Stimulated activated CD8-positive, alpha-beta memory T cell treated with anti-CD3 and anti-CD28 coated beads, Interleukin-7, amount 100 ng/mL, for 1 hour (primary cell): Measurements from ENCODE around the gene C10orf90.
"Not testable (repeated sequence)": the region's sequence is repeated elsewhere in the genome, so short reads cannot be mapped to it uniquely, and the experiment has no call there.

Source experiments
- DNase-seq, 2 donors: peaks; one replicate each; pipeline ENCODE4 v3.0.0-alpha.2; 2020; ENCODE audit warnings: low read depth in 2 of 2

The C10orf90 gene

DNA sequence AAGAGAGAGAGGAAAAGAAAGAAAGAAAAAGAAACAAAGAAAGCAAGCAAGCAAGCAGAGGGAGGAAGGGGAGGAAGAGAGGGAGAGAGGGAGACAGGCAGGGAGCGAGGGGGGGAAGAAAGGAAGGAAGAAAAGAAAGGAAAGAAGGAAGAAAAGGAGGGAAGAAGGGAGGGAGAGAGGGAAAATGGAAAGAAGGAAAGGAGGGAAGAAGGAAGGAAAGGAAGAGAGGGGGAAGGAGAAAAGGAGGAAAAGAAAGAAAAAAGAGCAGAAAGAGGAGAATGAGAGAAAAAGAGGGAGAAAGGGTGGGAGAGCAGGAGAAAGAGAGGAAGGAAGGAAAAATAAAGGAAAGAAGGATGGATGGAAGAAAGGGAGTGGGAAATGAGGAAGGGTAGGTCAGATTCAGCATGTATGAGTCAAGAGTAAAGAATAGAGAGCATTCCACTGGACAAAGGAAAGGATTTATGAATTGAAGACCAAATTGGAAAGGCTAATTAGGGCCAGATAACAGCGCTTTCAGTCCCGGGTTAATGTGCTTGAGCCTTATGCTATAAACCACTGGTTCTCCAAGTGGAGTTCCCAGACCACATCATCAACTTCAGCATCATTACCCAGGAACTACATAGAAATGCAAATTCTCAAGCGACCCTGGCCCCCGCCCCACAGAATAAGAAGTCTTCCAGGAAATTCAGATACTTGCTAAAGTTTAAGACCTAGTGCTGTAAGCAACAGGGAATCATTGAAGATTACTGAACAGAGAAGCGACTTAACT is 85.1 kb downstream of the C10orf90 start:
- no peak for DNase-seq

DNA sequence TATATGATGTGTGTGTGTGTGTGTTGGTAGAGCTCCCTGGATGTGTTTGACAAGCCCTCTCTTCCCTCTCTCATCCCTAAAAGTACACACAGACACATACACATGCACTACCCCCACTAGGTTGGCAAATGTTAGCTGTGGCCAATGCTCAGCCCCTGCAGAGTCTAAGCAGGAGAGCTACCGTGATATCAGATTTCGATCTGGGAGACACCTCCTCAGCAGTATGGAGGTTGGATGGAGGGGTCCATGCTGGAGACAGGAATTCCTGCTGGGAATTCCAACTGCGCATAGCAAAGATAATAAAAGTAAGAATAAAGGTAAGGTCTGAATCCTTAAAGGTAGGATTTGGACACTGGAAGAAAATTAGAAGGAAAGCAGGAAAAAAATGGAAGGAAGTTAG is 85.7 kb downstream of the C10orf90 start:
- DNase-seq, result no peak

DNA sequence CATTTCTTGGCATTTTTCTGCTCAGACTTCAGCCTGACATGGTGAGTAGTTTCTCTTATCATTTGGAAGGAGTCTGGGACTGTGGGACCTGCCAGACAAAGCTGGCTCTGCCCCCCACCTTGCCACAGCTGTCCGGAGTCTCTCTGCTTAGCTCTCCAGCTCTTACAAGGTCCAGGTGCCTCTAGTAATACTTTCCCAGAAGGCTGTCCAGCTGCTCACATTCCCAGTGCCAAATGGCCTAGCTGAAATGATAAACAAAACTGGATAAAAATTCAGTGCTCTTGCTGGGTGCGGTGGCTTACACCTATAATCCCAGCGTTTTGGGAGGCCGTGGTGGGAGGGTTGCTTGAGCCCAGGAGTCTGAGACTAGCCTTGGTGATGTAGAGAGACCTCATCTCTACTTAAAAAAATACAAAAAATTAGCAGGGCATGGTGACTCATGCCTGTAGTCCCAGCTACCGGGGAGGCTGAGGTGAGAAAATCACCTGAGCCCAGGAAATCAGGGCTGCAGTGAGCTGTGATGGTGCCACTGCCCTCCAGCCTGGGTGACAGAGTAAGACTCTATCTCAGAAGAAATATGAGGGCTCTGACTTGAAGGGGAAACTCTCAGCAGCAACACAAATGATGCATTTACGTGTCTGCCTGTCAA is 86.8 kb downstream of the C10orf90 start:
- no peak for DNase-seq

DNA sequence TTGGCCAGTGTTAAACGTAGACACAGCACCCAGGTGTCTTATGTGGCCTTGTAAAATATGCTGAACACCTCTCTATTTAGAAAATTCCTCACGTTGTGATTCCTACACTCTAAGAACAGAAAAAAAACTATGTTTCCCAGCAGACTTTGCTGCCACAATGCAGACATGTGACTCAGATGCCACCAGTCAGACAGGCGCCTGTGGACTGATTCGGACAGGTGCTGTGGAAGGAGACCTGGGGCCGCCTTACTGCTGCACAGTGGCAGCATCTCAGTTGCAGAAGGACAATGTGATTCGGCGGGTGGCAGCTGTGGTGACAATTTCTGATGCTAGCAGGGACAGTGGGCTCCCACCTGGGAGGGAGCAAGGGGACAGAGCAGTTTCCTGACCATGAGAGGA is 88.8 kb downstream of the C10orf90 start:
- DNase-seq, result no peak

DNA sequence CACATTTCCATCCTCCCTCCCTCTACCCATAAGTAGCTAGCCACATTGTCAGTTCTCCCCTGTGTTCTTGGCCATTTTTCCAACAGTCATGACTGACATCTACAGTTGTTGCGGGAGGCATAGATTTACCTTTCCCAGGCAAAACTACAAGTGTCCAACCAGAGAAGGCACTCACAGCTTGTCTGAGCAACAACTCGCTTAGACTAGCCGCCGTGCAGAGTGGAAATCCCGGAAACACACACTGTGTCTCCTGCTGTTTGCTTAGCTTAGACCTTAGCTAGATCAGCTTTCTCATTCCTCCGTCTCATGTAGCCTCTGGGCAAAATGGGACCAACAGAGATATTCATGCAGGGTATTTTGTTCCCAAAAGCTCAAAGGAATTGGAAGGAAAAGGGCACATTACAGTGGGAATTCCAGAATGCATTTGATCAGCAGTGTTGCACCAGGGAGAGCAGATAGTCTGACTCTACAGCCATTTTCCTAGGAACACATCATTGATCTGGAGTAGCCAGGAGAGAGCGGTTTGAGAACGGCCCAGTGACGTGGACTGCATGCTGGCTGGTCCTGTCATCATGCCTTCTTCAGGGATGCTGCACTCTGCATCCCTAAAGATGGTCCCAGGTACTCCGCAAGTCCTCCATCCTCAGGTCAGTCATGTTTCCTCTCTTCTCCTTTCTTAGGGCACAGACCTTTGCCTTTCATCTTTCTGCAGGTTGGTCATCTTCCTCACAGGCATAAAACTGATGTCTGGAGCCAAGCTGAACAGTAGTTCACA is 89.4 kb downstream of the C10orf90 start:
- DNase-seq, result no peak

DNA sequence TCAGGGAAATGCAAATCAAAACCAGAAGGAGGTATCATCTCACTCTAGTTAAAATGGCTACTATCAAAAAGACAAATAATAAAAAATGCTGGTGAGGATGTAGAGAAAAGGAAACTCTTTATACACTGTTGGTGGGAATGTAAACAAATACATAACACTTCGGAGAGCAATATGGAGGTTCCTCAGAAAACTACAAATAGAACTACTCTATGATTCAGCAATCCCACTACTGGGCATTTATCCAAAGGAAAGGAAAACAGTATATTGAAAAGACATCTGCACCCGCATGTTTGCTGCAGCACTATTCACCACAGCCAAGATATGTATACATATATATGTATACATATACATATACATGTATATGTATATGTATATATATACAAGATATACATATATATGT is 94.2 kb downstream of the C10orf90 start:
- DNase-seq, result no peak

DNA sequence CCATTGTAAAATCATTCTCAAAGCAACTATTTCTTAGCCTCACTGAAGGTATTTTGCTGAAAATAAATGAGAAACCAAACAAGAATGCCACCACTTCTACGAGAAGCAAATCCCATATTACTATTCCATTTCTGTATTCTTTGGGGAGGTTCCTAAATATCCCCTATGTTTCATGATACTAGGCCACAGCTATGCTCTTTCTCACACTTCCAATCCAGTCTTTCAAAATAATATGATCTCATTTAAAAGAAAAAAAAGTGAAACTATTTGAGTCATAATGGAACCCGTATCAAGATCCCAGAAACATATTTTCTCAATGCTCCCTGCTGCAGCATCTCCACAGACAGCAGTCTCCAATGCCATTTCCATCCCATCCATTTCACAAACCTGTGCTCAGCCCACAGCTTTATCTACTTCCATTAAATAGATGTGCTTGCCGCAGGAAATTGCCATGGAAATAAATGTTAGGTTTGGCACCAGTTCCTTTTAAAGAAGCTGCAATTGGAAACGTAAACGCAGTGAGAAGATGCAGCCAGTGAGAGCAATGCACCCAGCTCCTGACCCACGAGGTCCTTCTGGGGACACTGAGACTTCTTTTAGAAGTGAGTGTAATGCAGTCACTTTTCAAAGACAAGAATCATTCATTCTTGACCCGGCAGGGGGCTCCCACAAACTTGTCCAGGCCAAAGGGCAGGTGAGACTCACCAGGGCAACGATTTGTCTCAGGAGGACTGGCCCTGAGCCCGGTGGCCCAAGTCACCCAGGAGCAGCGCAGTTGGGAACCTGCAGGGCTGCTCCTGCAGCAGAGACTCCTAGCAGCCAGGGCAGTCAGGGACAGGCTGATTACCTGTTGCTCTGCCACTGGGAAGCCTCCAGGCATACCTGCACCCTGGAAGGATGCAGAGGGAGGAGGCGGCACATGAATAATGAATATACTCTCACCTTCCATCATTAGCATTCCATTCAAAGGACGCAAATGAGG is 99.6 kb downstream of the C10orf90 start:
- DNase-seq, result no peak

DNA sequence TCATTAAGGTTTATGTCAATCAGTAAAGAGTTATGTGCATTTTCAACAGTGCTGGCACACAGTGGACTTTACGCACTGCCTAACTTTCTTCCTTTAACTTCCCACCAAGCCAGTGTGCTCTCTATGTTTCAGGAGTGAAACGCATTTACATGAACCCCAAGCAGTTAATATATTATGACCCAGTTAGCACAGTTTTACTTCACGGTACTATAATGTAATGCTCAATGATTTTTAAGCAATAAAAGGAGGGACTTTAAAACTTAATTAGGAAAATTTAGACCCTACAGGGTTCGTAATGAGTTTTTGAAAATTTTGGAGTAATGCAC is 100.3 kb downstream of the C10orf90 start:
- no peak for DNase-seq

DNA sequence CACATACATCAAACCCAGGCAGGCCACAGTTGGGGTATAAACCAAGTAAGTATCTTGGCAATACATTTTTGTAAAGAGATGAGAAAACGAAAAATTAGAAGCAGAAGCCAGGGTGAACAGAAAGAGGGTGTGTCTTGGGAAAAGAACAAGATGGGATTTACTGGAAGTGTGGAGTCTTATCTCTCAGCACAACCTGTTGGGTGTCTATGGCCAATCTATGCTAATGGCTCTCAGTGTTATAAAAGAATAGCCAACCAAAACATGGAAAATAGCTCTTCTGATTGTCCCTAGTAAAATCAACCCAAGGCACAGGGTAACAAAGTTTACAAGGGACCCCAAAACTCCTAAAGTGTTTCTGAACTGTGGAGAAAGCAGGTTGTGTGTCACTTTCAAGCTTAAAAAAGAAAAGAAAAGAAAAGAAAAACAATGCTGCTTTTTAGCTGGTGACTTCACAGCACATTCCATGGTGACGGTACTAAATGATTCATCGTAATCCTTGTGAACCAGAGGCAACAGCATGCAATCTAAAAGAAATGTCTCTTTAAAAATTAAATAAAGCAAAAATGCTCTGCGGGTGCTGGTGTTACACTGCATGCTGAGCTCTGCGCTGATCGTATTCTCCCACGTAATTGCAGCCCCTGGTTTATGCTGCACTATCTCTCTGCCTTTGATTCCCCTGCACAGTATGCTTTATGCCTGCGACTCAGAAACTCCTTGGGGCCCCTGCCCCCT is 100.8 kb downstream of the C10orf90 start:
- DNase-seq, result no peak

DNA sequence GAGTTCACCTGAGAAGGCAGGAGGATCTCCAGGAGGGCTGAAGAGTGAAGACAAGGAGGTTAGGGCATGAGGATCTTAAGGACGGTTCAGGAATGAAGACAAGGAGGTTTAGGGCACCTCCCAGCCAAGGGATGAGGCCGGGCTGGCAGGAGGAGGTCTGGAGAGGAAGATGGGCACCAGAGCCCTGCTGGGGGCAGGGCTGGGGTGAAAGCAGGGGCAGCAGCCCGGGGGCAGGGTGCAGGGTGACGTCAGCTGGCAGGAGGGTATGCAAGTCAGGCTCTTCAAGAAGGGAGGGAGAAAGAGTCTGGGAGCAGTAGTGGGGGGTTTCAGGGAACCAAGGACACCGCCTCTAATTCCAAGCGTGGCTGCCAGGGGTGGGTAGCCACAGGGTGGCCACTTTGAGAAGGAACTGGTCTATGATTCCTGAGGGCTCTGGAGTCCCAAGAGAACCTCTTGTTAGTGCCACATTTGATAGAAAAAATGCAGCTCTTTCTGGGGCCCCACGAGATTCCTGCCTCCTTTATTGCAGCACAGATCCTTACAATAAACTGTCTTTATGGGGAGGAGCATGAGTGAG is 101.6 kb downstream of the C10orf90 start:
- DNase-seq, result no peak

DNA sequence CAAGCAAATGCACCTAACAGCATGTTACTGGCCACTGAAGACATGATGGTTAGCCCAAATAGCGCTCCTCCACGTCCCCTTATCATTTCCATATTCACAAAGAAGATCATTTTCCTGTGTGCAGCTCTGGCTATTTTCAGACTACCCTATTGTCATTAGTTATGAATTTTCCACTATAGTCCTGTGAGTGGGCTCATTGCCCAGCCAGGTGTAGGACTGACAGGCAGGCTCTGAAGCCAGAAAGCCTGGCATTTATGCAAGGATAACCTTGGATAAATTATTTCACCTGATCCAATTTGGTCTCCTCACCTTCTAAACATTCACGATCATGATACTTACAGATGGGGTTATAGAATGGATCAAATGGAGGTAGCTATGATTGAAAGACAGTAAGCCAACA is 104.6 kb downstream of the C10orf90 start:
- DNase-seq, result no peak

DNA sequence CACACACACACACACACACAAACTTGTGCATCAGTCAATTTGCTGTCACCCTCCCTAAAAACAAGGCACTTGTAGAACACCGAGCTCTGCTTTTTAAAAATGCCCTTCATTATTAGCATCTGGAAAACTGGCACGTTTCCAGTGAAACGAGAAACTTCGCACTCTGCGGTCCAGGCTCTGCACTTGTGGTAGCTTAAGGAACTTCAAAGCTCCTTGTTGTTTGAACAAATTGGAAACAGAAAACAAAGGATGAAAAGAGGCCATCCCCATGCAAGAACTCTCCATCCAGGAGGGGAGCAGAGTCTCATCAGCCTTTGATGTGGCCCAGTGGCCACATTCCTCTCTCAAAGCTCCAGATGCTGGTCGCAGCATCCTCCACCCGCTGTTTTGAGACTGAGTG is 105.1 kb downstream of the C10orf90 start:
- no peak for DNase-seq

DNA sequence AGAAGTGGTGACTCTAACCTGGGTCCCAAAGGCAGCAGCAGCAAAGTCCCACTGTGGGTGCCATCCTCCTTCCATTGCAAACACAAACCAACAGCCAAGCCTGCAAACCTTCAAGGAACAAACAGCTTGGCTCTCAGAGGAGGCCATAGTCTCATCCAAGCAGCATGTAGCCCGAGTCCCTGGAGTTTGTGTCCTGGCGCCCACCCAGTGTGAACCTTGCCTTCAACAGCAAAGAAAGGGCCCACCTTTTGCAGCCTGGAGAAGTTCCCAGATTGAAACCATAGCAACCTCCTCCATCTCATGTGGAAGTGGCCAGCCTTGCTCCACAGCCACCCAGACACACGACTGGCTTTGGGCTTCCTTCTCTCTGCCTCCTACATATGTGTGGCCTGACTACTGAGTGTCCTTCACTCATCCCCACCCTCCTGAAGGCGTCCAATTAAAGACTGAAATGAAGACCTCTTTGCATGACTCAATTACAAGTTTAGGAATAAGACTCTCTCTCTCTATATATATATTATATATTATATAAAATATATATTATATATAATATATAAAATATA is 106.1 kb downstream of the C10orf90 start:
- no peak for DNase-seq

DNA sequence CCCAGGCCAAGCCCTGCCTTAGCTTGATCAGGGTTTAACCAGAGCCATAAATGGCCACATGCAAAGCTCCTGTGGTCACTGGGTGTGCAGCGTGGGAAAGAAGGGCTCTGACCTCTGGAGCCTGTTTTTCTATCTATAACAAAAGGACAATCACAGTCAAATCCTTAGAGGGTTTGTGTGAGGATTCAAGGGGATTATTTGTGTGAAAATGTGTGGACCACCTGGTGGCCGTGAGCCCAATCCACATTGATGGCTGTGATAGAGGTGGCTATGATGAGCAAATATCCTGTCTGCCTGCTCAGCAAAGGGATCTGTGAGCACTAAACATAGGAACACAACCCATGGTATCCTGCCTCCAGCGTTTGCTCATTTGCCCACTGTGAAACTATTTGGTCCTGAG is 107.1 kb downstream of the C10orf90 start:
- DNase-seq, result no peak

DNA sequence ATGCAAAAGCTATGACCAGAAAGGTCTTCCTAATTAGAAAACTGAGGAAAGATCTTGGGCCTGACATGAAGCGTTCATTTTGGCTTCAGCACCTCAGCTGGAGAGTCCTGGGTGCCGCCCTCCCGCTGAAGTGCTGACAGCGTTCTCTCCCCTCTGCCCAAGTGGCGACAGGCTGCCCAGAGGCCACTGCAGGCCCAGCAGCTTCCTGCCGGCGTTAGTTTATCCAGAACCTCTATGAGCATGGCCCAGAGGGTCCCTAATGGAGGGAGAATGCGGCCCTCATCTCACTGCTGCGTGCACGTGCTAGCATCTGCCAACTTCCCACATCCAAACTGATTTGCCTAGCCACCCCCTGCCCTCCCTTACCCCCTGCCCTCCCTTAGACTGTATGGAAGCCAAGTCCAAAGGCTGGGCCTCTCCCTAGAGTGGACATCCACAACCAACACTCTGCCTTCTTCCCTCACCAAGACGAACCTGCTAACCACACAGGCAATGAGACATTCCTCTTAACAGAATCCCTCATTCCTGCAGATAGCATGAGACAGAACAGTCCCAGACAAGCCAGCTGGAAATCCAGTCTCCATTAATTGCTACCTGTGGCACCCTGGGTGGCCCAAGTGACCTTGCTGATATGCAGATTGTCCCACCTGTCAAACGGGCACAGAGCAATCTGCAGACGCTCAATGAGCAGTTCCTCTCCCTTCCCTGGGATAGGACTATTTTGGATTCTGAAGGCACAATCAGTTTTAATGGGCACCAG is 108.4 kb downstream of the C10orf90 start:
- DNase-seq, result no peak

DNA sequence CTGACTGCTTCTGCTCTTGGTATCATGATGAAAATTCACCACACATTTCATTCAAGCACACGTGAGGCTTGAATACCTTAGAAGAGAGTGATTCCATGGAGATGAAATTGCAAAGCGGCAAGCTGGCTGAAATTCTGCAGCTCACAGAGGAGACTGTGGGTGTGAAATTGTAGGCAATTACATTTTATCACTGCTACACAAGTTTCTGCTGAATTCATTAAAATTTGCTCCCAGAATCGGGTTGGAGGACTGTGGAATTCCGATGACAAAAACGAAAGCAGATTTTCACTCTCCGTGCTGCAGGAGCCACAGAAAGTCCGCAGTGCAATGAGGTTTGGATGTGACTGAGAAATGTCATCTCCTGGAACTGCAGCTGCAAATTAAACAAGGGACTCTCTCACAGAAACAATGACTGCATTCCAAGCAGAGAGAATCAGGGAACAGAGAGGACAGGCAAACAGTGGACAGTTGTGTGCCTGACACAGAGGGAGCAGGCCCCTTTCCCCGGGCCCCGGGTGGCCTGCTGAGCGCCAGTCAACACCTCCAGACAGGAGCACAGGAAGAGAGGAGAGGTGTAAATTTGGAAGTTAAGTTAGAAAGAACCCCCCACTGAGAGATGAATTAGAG is 109.1 kb downstream of the C10orf90 start:
- no peak for DNase-seq

DNA sequence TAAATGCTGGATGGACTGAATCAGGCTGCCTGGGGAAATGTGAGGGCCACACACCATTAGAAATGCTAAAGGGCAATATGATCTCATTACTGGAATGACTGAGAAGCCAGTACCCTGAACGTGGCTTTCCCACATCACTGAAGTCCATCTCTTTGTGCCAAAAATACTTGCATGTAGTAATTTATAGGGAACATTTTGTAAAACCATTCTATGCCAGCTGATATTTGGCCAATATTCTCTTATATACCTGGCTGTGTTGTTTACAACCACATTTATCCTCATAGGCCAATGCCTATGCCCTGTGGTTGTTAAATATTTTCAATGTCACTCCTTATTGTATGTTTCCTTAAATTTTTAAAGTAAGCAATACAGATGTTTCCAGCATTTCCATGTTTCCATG is 111.6 kb downstream of the C10orf90 start:
- DNase-seq, result no peak

DNA sequence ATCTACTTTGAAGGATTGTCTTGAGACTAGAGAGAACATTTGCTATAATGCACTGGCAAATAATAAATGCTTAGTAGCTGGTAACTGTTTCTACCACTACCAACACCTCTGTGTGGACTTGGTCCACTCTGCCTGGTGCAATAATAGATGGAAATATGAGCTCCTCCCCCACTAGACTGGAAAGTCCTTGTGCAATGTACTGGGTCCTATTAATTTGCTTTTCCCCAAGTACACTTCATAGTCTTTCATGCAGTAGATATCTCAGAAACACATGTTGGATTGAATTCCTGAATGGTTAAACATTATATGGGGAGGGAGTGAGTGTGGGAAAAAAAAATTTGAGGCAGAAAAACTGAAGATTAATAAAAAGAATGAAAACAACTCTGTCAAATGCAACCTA is 119.3 kb downstream of the C10orf90 start:
- no peak for DNase-seq

DNA sequence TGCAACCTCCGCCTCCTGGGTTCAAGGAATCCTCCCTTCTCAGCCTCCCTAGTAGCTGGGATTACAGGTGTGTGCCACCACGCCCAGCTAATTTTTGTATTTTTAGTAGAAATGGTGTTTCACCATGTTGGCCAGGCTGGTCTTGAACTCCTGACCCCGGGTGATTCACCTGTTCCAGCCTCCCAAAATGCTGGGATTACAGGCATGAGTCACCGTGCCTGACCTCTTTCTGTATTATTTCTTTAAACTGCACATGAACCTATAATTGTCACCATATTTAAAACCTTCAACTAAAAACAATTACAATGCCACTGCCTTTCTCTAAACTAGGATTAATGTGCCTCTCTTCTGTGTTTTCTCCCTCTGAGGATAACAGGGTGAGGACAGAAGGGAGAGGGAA is 119.9 kb downstream of the C10orf90 start:
- not testable (repeated sequence) for DNase-seq
